GM18909 (cell line): ENCODE measurements around the gene THBS4.

Source experiments
- ATAC-seq: cut with Tn5 transposase; IDR thresholded peaks from one replicate; pipeline ENCODE4 v1.9.1; 2021; ENCODE audit warnings: mild to moderate bottlenecking; ENCODE audit not compliant: unreplicated experiment, poor library complexity

THBS4 gene

DNA sequence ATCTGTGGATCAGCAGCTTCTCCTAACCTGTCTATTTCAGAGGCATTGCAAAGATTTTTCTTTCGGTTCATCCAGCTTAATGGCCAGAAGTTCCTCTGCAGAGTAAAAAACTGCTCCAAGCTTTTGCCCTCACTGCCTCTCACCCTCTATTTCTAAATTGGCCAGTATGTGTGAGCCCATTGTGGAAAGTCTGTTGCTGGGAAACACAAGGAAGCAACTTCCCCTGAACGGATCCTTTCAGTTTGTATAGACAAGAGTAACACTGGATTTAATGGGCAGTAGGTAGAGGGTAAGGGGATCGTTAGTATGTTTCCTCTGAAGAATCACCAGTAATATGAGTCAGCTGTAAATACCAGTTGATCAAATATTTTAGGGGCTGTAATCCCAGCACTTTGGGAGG lies 7.2 kb downstream of the THBS4 start:
- ATAC-seq: no peak

- ATAC-seq: no peak
Observed at GRCh38 chr5:80043187-80043586, 8.0 kb downstream of the THBS4 start.

GRCh38 chr5:80048084-80048780 lies 13.1 kb downstream of the THBS4 start:
- no peak for ATAC-seq

DNA sequence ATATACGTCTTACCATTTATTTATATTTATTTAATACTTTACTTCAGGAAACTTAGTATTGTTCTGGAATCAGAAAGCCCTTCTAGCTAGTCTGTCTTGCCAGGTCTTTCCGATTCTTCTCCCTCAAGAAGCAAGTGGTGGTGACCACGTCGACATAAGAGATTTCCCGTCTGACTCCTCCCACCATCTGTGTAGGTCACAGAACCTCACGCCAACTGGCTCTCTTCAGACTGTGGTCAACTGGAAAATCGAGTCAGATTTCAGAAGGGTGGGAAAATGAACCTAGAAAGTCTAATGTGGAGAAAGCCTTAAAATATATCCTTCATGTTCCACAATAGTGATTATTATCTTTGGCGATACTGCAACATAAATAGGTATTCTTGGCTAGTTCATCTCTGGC lies 17.3 kb downstream of the THBS4 start:
- no peak for ATAC-seq

DNA sequence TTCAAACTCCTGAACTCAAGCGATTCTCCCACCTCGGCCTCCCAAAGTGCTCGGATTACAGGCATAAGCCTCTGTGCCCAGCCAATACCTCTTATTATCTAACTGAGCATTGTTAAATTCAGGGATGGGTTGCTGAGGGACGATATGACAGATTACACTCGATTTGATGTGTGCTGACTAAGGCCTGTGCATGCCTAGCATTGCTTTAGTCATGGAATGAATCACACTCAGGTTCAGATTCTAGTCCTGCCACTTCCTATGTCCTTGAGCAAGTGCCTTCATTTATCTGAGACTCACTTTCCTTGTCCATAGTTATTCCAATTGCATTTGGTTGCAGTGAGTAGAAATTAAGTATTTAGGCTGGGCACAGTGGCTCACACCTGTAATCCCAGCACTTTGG lies 19.5 kb downstream of the THBS4 start:
- no peak for ATAC-seq

GRCh38 chr5:80055491-80056170 lies 20.5 kb downstream of the THBS4 start:
- no peak for ATAC-seq

GRCh38 chr5:80057099-80057498 lies 22.0 kb downstream of the THBS4 start:
- no peak for ATAC-seq

GRCh38 chr5:80057921-80058320 lies 22.8 kb downstream of the THBS4 start:
- no peak for ATAC-seq

GRCh38 chr5:80059354-80059980 lies 24.3 kb downstream of the THBS4 start:
- no peak for ATAC-seq

- no peak for ATAC-seq
Observed at GRCh38 chr5:80060966-80061365, 25.8 kb downstream of the THBS4 start.

GRCh38 chr5:80061547-80061946 lies 26.4 kb downstream of the THBS4 start:
- ATAC-seq: no peak

- no peak for ATAC-seq
Observed at GRCh38 chr5:80064124-80064523, 29.0 kb downstream of the THBS4 start.

DNA sequence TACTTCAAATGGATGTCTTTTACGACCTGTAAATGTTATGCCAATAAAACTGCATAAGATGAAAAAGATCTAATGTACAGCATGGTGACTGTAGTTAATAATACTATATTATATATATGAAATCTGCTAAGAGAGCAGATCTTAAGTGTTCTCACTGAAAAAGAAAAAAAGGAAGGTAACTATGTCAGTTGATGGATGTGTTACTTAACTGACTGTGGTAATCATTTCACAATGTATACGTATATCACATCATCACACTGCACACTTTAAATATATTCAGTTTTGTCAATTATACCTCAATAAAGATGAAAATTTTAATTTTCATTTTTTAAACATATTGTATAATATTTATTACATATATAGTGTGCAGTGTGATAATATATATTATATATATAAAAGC lies 31.9 kb downstream of the THBS4 start:
- no peak for ATAC-seq

DNA sequence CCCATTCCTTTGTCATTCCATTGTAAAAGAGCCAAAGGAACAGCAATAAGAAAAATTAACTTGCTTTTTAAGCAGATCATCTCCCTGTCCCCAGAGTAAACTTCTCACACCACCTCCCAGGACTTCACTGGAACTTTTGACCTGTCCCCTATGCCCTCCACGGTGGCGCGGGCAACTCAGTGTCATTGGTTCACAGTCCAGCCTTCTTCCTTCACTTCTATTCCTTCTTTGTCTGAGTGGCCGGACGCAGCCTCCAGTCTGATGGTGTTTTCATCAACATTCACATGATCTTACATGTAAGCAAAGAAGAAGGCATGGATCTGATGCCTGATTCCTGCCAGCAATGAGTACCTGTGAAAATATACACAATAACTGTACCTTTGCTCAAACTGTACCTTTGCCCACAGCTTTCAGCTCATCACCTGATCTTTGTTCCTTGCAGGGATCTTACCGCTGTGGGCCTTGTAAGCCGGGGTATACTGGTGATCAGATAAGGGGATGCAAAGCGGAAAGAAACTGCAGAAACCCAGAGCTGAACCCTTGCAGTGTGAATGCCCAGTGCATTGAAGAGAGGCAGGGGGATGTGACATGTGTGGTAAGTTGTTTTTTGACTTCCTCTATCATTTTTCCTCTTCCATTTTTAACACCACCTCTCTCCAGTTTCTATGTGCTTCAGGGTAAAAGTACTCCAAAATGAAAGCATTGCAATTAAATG lies 32.5 kb downstream of the THBS4 start:
- no peak for ATAC-seq

DNA sequence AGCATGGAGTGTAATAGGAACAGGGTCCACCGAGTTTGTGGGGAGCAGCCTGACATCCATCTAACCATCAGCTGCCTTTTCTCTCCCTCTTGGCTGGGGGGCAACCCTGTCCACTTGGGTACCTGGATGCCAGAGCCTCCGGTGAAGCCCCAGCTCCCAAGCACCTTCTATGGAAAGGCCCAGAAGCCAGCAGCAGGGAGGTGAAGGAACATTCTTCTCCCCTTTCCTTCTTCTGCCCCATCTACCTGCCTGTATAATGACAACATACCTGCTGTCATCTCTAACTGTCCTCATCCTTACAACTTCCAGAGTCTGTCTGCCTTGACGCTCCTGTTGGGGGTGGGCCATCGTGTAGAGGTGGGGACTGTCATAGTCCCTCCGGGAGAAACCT lies 33.1 kb downstream of the THBS4 start:
- no peak for ATAC-seq

- ATAC-seq: no peak
Observed at GRCh38 chr5:80068775-80069174, 33.6 kb downstream of the THBS4 start.

DNA sequence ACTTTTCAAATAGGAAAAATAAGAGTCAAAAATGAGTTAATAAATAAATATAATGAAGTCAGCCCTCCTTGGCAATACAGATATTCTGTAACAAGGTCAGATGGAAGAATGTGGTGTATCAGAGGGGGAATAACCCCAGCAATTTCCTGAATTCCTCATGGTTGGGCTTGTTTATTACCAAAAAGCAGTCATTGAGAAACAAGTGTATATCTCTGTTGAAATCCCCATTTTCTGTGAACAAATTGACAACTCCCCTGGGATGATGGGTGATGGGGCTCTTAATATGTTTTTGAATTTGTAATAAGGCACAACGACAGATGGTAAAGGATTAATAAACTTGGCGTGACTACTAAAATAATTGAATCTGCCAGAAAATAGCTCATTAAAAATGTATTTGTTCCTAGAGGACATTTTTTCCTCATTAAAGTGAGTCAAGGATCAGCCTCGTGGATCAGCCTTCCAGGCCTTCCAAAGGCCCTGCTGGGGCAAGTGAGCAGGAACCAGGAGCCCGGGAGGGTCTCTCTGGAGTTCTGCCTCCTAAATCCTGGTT lies 34.2 kb downstream of the THBS4 start:
- no peak for ATAC-seq

DNA sequence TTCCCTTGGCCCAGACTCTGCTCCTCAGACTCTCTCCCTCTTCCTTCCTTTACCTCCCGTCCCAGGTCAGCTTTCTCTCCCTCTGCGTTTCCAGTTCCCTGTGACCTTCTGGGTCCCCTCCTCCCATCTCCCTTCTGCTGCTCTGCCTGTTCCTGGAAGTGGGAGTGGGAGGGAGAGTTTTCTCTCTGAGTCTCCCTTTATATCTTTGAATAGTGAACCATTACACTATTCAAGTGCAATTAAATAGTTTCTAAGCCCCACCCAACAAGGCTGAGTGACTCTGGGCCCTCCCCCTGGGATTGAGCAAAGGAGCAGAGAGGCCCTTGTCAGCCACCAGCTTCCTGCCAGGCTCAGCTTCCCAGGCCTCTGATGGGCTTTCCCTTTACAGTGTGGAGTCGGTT lies 34.8 kb downstream of the THBS4 start:
- ATAC-seq: no peak

- peak; percentile 58 for ATAC-seq
Observed at GRCh38 chr5:80070338-80071056, 35.3 kb downstream of the THBS4 start.

DNA sequence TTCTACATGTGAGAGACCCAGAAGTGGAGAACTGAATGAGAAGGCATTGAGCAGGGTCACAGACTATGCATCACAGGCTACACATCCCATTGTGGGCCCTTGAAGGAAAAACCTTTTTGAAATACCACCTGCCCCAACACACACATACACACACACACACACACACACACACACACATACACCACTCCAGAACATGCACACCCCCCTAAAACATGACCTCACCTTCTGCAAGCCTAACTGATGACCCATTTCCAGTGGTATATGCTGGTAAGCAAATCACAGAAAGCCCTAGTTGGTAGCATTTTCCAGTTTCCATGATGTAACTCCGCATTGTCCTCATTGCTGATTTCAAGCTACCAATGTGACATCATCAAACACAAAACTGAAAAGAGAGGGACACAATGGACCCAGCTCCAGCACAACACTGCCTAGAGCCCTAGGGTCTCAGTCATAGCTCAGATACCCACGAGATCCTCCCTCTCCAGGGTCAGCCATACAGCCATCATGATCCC lies 36.4 kb downstream of the THBS4 start:
- no peak for ATAC-seq
